Uterus (tissue), 4 donors: ENCODE data around the gene DIAPH2. TPM values are rescaled to one million over a fixed set of nuclear protein-coding genes. Genes with fewer than 3 reads are reported as not detected.

Experiments used
- DNase-seq, 2 donors: peaks; one replicate each; pipeline ENCODE4 v3.0.0-alpha.2; 2019 to 2020
- H3K27ac ChIP-seq, 2 donors: fragments of 200-600 bp; sonication (generic); 1 replicate in 1 of 2; 2 replicates in 1 of 2; pipeline ENCODE4 v1.5.1; 2016 to 2018
- H3K27me3 ChIP-seq, 2 donors: fragments of 200-600 bp; sonication (generic); one replicate each; pipeline ENCODE4 v1.5.1; 2018 to 2019; ENCODE audit warnings: control low read depth in 1 of 2
- H3K36me3 ChIP-seq, 2 donors: fragments of 200-600 bp; sonication (generic); one replicate each; pipeline ENCODE4 v1.5.1; 2019; ENCODE audit warnings: control low read depth in 1 of 2
- H3K4me1 ChIP-seq, 2 donors: fragments of 200-600 bp; sonication (generic); one replicate each; pipeline ENCODE4 v1.5.1; 2018 to 2019; ENCODE audit warnings: control low read depth in 1 of 2
- H3K4me3 ChIP-seq, 2 donors: fragments of 200-600 bp; sonication (generic); 1 replicate in 1 of 2; 2 replicates in 1 of 2; pipeline ENCODE4 v1.5.1; 2018 to 2019; ENCODE audit warnings: mild to moderate bottlenecking in 1 of 2
- H3K9me3 ChIP-seq, 2 donors: fragments of 200-600 bp; sonication (generic); one replicate each; pipeline ENCODE4 v1.5.1; 2019; ENCODE audit warnings: control low read depth in 1 of 2
- POLR2A ChIP-seq, 2 donors: fragments of 450-650 bp; IDR thresholded peaks; one replicate each; pipeline ENCODE4 v1.6.1; 2016; ENCODE audit warnings: antibody characterized with exemption in 2 of 2, mild to moderate bottlenecking in 1 of 2, moderate library complexity in 1 of 2
- intact Hi-C: fragments of 100-400 bp; cut with DNase I; formaldehyde crosslinking; loops from one replicate; pipeline ENCODE4 v1.15.1; 2023; ENCODE audit warnings: low total_unique reads
- total RNA-seq, 4 donors: library from RNA; depleted of rRNA in 3 of 4; stranded (reverse); fragments of >200 nt in 3 of 4; gene quantifications; one replicate each; pipeline versions ENCODE4 v1.1.0 to v1.2.4, GENCODE V29; 2014 to 2023
- TF ChIP-seq, protein P1 (sequence below), 4 experiments: fragments of 200-600 bp in 2 of 4; fragments of 450-650 bp in 2 of 4; sonication (generic) in 2 of 4; IDR thresholded peaks; one replicate each; pipeline ENCODE4 v1.5.1; 2016 to 2019; ENCODE audit warnings: antibody characterized with exemption in 4 of 4, mild to moderate bottlenecking in 2 of 4, moderate library complexity in 1 of 4
- donor health status: DM: yes; HTN: yes; CAD: no.

DIAPH2 gene
- total RNA-seq, 4 donors from 2014 or later = 16.7 to 41.5 (median 30.3) TPM

- Histone ChIP-seq H3K4me1 (no peaks in the 10 kb centered on the region), H3K36me3 (no peaks in the 10 kb centered on the region), H3K4me3 (no peak overlapping the region), H3K27ac (no peak overlapping the region), H3K9me3 (no peaks in the 10 kb centered on the region), H3K27me3 (no peaks in the 10 kb centered on the region)
- TF ChIP-seq, protein P1, sequence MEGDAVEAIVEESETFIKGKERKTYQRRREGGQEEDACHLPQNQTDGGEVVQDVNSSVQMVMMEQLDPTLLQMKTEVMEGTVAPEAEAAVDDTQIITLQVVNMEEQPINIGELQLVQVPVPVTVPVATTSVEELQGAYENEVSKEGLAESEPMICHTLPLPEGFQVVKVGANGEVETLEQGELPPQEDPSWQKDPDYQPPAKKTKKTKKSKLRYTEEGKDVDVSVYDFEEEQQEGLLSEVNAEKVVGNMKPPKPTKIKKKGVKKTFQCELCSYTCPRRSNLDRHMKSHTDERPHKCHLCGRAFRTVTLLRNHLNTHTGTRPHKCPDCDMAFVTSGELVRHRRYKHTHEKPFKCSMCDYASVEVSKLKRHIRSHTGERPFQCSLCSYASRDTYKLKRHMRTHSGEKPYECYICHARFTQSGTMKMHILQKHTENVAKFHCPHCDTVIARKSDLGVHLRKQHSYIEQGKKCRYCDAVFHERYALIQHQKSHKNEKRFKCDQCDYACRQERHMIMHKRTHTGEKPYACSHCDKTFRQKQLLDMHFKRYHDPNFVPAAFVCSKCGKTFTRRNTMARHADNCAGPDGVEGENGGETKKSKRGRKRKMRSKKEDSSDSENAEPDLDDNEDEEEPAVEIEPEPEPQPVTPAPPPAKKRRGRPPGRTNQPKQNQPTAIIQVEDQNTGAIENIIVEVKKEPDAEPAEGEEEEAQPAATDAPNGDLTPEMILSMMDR (IDR thresholded peaks at IDR 0.05) = no peak
- TF ChIP-seq POLR2A (IDR thresholded peaks at IDR 0.05) = no peak
- no peak for DNase-seq
- intact Hi-C loops = no loop called here
Measured at GRCh38 chrX:97145934-97146333, 461.3 kb downstream of the DIAPH2 start.

GRCh38 chrX:97155816-97156215 is 471.2 kb downstream of the DIAPH2 start:
- Histone ChIP-seq H3K4me3 (no peak overlapping the region), H3K9me3 (no peaks in the 10 kb centered on the region), H3K4me1 (no peaks in the 10 kb centered on the region), H3K36me3 (no peaks in the 10 kb centered on the region), H3K27ac (no peak overlapping the region), H3K27me3 (no peaks in the 10 kb centered on the region)
- DNase-seq = no peak
- intact Hi-C loops = no loop called here
- no peak for TF ChIP-seq POLR2A (IDR thresholded peaks at IDR 0.05)
- TF ChIP-seq, protein P1 (IDR thresholded peaks at IDR 0.05) = no peak

- no peak for TF ChIP-seq POLR2A (IDR thresholded peaks at IDR 0.05)
- TF ChIP-seq, protein P1 (IDR thresholded peaks at IDR 0.05) = no peak
- intact Hi-C loops = no loop called here
- no peak for DNase-seq
- H3K27ac ChIP-seq = no peak overlapping the region
- H3K27me3 ChIP-seq = no peaks in the 10 kb centered on the region
- H3K4me1 ChIP-seq = no peaks in the 10 kb centered on the region
- H3K9me3 ChIP-seq = no peaks in the 10 kb centered on the region
- H3K36me3 ChIP-seq = no peaks in the 10 kb centered on the region
- no peak overlapping the region for H3K4me3 ChIP-seq
Measured at GRCh38 chrX:97158269-97158668, 473.6 kb downstream of the DIAPH2 start.

GRCh38 chrX:97159916-97160800 is 475.5 kb downstream of the DIAPH2 start:
- Histone ChIP-seq H3K27me3 (no peaks in the 10 kb centered on the region), H3K9me3 (no peaks in the 10 kb centered on the region), H3K36me3 (no peaks in the 10 kb centered on the region), H3K4me1 (no peaks in the 10 kb centered on the region), H3K27ac (no peak overlapping the region), H3K4me3 (no peak overlapping the region)
- intact Hi-C loops = no loop called here
- TF ChIP-seq POLR2A (IDR thresholded peaks at IDR 0.05) = no peak
- TF ChIP-seq, protein P1 (IDR thresholded peaks at IDR 0.05) = no peak
- no peak for DNase-seq

- intact Hi-C loops = no loop called here
- H3K9me3 ChIP-seq = no peaks in the 10 kb centered on the region
- DNase-seq = no peak
- H3K27ac ChIP-seq = no peak overlapping the region
- H3K4me1 ChIP-seq = no peaks in the 10 kb centered on the region
- TF ChIP-seq, protein P1 (IDR thresholded peaks at IDR 0.05) = no peak
- TF ChIP-seq POLR2A (IDR thresholded peaks at IDR 0.05) = no peak
- H3K4me3 ChIP-seq = no peak overlapping the region
- H3K36me3 ChIP-seq = no peaks in the 10 kb centered on the region
- no peaks in the 10 kb centered on the region for H3K27me3 ChIP-seq
Measured at GRCh38 chrX:97167333-97167732, 482.7 kb downstream of the DIAPH2 start.
